ENCODE measurements around the gene TMC2.

TMC2 gene

DNA sequence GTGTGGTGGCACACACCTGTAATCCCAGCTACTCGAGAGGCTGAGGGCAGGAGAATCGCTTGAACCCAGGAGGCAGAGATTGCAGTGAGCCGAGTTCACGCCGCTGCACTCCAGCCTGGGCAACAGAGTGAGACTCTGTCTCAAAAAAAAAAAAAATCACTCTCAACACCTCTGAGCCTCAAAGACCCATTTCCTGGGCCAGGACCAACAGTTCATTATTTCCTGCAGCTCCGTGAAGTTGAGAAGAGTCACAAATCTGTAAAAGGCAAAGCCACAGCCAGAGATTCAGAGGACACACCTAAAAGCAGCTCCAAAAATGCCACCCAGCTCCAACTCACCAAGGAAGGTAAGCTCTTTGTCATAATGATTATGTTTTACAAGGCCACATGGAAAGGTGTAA, 100.9 kb downstream of the TMC2 start:
- no peak for DNase-seq

DNA sequence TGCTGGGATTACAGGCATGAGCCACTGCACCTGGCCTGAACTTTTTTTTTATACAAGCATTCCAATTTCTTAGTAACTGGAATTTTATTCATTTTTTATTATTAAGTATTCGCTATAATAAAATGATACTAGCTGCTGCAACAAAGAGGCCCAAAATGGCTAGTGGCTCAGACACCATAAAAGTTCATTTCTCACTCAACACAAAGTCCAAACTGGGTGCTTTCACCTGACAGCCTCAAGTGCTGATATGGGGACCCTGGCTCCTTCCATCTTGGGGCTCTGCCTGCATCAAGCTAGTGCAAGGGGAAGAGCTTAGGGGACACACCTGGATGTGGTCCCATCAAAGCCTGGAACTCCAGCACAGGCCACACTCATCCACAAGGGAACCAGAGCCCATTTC, 103.9 kb downstream of the TMC2 start:
- DNase-seq = no peak

DNA sequence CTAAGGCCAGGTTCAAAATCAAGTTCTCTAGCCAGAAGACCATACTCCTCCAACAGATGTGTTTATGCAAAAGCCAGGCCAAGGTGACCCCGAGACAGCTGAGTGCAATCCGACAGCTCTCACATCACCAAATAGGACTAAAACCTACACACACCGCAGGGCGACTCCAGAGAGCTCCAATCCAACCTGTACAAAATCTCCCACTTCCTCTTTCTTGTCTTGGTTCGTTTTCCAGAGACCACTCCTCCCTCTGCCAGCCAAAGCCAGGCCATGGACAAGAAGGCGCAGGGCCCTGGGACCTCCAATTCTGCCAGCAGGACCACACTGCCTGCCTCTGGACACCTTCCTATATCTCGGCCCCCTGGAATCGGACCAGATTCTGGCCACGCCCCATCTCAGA, 104.5 kb downstream of the TMC2 start:
- no peak for DNase-seq

DNA sequence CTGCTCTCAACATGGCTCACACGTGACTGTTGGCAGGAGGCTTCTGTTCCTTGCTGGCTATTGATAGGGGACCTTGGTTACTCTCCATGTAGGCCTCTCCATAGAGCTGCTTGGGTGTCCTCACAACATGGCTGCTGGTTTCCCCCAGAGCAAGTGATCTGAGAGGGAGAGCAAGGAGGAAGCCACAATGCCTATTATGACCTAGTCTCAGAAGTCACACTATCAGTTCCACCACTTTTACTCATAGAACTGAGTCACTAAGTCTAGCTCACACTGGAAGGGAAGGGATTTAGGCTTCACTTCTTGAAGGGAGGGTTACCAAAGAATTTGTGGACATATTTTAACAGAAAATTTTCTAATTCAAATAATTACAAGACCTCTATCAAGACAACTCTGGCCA, 107.3 kb downstream of the TMC2 start:
- no peak for DNase-seq

DNA sequence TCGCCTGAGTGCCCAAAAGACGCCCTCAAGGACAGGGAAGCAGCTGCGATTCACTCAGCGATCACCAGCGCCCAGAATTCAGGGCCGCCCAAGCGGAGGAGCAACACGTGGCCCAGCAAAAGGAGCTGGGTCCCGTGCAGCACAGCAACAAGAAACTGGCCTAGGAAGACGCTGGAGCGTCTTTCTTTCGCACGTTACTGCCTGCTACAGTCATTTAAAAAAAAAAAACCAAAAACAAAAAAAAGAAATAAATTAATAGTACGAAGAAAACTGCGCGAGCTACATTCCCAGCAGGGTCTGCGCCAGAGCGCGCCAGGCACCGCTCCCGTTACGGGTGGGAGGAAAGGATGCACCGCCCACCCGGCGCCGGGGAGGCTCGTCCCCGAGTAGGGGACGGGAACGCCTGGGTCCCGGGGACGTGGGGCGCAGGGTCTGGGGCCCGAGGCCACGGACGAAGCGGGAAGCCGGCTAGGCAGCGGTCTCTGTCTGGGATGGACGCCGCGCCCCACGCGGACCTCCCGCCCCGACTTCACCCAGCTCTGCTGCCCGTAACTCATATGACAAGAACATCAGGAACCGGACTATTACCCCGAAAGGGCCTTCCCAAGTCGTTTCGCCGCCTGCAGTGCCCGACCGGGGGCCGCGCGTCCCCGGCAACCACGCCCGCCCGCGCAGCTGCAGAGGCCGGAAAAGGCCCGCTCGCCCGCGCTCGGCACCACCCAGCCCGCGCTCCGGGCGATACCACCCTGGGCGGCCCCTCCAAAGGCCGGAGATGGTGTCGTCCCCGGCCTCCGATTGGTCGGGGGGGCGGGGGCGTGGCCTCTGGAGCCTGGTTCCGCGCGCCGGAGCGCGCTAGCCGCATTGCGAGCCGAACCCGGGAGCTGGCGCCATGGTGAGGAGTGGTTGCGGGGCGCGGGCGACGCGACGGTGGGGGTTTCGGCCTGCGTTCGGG, 115.7 kb downstream of the TMC2 start, which contains the start of gene NOP56:
Gene NOP56 (plus strand): TSS at position 861 of the 952 bp plus-strand sequence. CDS start 29 bp downstream, at position 890.
- DNase-seq = peak; percentile 72

DNA sequence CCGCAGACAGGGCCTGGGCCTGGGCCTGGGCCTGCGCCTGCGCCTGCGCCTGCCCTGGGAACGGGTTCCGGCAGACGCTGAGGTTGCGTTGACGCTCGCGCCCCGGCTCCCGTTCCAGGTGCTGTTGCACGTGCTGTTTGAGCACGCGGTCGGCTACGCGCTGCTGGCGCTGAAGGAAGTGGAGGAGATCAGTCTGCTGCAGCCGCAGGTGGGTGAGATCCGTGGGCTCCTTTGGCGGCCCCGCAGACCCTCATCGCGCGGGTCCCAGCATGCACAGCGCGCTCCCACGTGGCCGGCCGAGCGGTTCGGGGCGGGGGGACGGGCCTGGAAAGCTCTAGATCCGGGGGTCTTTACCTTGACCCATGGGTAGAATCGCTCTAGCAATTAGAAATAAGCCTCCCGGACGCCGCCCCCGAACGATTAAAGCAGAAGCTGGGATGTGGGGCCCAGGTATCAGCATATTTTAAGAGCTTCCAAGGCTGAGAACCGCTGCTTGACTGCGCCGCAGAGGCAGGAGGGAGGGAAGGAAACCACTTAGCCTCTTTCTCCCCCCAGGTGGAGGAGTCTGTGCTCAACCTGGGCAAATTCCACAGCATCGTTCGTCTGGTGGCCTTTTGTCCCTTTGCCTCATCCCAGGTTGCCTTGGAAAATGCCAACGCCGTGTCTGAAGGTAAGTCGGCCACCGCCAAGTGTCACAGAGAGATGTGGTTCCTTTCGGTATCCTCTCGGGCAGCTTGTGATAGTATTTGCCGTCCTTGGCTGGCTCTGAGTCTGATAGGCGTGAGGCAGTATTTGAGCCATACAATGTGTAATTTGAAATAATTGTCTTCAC, 116.6 kb downstream of the TMC2 start:
- no peak for DNase-seq

DNA sequence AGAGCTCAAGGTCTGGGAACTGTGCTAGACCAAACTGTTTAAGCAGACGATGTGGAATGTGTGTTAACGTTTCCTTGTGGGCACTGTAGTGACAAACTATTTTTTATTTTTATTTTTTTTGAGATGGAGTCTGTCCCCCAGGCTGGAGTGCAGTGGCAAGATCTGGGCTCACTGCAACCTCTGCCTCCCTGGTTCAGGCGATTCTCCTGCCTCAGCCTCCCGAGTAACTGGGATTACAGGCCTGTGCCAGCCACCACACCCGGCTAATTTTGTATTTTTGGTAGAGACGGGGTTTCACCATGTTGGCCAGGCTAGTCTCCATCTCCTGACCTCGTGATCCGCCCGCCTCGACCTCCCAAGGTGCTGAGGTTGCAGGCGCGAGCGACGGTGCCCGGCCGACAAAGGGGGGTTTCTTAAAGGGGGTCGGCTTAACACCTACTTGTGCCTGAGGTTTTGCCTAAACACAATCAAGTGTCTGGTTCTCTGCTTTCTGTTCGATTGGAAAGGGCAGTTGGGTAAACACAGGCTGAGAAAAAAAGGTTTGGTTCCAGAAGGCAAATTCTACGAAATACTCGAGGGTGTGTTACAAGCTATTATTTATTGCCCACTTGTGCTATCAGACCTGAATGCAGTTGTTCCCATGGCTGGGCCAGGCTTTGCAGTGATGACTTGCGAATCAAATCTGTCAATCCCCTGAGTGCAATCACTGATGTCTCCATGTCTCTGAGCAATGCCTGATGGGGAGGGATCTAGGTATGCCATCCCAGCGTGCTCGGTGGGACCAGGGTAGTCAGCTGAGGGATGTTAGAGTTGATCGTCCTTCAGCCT, 117.4 kb downstream of the TMC2 start:
- no peak for DNase-seq

DNA sequence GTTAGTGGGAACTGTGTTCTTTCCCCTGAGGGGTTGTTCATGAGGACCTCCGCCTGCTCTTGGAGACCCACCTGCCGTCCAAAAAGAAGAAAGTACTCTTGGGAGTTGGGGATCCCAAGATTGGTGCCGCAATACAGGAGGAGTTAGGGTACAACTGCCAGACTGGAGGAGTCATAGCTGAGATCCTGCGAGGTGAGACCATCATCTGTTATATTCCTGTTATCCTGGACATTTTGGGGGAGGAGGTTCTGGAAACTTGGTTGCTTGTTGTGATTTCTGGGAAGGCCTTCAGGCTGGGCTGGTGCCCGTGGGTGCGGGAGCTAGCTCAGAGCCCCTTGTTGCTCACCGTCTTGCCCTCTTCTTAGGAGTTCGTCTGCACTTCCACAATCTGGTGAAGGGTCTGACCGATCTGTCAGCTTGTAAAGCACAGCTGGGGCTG, 118.0 kb downstream of the TMC2 start:
- no peak for DNase-seq

DNA sequence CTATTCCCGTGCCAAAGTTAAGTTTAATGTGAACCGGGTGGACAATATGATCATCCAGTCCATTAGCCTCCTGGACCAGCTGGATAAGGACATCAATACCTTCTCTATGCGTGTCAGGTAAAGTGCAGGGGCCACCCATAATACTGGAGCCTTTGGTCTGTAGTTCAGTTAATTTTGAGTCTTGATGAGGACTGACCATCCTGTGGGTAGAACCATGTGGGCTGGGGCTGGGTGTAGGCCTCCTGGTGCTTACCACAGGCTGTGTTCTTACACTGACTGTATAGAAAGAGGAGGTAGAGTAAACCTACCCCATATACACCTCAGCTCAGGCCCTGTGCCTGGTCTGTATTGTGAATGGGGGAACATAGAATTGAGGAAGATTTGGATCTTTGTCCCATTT, 118.5 kb downstream of the TMC2 start:
- DNase-seq = no peak

DNA sequence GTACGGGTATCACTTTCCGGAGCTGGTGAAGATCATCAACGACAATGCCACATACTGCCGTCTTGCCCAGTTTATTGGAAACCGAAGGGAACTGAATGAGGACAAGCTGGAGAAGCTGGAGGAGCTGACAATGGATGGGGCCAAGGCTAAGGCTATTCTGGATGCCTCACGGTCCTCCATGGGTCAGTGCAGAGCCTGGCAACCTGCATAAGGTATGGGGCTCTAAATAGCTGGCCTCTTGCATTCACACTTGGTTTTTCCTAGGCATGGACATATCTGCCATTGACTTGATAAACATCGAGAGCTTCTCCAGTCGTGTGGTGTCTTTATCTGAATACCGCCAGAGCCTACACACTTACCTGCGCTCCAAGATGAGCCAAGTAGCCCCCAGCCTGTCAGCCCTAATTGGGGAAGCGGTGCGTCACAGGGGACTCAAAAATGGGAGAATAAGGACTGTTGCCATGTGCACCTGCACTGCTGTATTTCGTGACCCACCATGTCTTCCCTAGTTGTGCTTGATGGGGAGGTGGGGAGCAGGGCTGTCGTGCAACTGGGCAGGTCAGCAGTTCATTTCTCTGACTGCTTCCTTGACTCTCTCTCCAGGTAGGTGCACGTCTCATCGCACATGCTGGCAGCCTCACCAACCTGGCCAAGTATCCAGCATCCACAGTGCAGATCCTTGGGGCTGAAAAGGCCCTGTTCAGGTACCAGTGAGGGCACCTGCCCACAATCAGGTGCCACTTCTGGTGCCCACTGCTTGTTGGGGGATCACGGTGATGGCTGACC, 119.2 kb downstream of the TMC2 start:
- no peak for DNase-seq

DNA sequence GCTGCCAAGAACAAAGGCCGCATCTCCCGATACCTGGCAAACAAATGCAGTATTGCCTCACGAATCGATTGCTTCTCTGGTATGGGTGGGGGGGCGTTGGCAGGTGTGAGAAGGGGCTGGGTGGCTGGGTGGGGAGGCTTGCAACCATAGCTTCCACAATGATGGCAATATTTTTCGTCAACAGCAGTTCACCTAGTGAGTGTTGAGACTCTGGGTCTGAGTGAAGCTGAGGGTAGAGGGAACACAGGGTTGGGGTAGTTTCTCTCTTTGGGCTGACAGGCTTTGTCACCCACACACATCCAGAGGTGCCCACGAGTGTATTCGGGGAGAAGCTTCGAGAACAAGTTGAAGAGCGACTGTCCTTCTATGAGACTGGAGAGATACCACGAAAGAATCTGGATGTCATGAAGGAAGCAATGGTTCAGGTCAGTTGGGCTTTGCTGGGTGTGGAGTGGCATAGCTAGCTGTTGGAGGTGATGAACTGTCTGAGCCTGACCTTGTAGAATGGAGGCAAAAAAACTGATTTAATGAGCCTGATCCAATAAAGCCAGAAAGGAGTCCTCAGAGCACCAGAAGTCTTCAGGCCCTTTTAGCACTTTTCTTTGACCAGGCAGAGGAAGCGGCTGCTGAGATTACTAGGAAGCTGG, 120.2 kb downstream of the TMC2 start:
- no peak for DNase-seq

DNA sequence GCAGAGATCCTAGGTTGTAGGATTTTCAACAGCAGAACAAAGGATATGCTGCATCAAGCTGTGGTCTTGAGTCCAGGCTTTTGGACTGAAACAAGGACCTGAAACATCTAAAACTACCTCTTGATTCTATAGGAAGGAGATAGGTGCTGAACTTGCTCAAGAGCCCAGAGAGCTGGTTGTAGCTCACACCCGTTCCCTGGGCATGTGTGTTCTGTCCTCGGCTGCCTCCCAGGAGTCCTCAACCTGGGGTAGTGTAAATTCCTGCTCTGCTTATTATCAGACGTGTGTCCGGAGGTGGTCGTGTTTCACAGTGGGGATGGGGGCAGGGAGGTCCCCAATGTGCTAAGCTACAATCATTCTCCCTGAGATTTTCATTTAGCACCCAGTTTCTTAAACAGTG, 120.9 kb downstream of the TMC2 start:
- DNase-seq = no peak

DNA sequence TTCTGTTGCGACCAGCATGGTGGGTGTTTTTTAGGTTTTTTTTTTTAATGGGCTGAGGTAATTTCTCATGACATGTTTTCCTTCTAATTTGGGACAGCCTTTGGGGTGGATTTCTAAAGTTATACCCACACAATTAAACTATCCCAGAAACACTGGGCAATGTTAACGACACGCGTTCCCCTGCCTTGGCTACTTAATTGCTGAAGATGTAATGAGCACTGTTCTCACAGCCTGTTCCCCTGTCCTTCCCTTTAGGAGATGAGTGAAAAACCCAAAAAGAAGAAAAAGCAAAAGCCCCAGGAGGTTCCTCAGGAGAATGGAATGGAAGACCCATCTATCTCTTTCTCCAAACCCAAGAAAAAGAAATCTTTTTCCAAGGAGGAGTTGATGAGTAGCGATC, 121.3 kb downstream of the TMC2 start:
- no peak for DNase-seq

DNA sequence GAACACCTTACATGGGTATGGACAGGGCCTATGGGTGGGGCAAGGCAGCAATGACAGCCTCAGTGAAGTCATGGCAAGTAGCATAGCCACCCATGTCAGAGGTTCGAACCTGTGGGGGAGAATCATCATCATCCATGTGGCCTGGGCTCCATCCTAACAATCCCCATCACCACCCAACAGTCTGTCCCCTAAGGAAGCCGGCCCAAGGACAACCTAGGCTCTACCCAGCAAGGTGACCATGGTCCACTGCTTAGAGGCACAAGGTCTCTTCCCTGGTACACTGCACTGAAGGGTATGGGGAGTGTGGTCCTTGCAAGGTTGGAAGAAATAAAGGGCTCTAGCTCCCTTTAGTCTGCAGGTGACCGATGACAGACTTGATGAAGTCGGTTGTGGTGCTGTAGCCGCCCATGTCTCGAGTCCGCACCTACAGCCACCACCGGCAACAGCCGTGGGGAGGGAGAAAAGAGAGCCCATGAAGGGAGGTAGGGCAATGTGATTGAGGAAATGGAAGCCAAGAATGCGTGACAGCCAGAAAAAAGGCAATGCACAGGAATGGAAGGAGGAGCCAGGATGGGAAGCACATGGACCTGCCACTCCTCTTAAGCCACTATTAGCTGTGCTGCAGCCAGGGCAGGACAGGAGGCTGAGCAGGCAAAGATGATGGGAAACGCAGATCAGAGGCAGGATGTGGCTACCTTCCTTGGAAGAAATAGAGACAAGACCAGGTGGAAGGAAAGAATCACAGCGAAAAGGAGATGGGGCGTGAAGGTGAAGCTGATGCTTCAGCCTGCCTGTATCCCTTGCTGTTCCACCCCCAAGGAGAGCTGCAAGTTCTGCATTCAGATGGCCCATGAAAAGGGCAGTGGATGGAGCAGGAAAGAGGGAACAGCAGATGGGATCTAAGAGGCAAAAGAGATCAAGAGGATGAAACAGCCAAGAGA, 122.3 kb downstream of the TMC2 start:
- DNase-seq = no peak

DNA sequence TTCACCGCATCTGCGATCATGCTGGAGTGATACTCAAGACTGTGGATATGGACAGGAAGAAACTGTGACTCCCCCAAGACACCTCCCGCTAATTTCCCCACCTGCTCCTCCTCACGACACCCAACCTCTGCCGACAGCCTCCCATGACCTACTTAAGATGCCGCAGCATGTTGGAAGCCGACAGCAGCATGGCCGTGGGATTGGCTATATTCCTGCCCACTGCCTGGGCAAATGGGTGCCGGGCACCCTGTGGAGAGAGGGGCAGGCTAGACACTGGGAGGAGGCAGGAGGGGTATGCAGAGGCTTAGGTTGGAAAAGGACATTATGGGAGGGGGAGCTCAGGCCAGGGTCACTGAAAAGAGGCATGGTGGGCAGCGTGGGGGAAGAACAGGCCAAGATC, 123.2 kb downstream of the TMC2 start:
- DNase-seq = no peak

DNA sequence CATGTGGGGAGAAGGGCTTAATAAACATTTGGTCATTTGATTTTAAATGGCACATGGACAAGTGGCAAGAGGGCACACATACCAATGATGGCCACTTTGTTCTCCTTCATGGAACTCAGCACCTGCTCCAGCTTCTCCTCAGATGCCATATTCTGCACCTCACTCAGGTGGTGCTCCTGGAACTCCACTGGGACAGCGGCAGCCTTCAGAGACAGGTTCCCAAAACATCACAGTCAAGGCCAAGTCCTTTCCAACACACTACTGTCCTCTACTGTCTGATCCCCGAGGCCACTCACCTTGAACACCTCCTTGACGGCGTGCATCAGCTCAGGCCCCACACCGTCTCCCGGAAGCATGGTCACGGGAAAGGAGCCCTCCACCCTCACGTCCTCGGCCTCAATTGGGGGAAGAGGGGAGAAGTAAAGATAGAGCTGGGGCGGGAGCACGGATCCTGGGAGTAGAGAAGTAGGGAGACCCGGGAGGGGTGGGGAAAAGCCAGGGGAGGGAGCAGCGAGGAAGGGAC, 127.1 kb downstream of the TMC2 start:
- DNase-seq = no peak

DNA sequence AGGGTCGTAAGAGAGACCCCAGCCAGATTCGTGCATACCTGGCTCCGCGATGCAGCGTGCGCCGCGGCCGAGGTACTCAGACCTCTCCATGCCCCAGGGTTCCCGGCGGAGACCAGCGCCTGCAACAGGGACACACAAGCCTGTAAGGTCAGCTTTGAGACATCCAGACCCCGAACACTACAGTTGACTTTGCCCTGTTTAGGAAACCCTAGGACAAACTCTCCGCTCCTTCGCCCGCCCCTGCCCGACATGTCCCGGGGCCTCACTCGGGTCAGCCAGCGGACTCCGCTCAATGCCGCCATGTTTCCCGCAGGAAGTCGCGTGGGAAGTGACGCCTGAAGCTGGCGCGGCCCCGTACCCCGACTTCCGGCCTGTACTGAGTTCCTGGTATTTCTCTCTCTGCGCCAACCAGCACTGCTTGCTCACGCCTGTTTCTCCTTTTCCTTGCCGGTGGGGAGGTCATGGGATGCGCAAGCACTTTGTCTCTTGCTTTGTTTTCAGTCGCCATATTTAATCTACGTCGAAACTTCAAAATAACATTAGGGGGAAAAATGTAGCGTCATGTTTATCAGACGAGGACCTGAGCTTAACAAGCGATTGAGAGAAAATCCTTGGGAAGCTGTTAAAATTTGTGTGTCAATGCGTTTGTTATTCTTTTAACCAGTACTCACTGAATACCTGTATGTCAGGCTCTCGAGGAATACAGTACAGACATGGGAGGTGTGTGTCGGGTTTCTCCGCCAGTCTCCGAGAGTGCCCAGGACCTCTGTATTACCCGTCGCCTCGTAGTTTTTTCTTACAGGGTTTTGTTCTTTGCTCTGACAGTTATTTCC, 127.7 kb downstream of the TMC2 start, which contains the start of gene IDH3B:
Gene IDH3B (minus strand): TSS at position 330 of the 833 bp plus-strand sequence. CDS start 28 bp downstream, at position 302.
- DNase-seq = peak; percentile 74

DNA sequence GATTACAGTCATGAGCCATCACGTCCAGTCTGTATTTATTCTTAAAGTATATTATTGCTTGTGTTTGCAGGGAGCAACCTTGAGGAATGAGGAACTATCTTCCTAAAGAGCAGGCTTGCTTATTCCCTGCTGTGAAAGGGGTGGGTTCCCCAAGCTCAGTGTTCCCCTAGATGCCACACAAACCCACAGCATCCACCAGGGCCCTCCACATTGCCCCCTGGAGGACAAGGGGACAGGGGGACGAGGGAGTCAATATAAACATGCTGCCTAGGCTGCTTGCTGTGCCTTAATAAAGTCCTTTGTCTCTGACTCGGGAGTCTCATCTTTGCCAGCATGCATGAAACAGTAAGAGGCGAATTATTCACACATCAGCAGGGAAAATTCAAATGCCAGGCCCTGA, 135.6 kb downstream of the TMC2 start:
- no peak for DNase-seq

DNA sequence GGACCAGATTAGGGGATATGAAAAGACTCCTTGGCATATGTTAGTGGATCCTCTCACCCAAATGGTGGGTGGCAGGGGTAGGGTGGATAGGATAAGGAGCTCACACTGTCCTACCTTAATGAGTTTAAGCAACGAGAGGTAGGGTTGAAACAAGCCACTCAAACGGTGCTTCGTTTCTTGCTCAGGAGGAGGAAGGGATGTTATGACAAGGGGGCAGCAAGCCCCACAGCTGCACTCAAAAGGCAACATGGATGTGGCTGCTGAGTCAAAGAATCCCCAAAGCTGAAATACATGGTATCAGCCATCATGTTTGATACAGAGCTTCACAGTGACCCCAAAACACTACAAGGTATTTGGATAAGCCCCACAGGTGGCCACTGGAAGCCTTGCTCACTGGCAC, 136.1 kb downstream of the TMC2 start:
- DNase-seq = no peak

Measured in NCI-H226 (cell line).